GM20000 (cell line): ENCODE measurements around the gene ECT2L.

Experiments used
- DNase-seq: peaks from one replicate; pipeline ENCODE4 v3.0.0; 2012; ENCODE audit warnings: low spot score
- CTCF ChIP-seq: IDR thresholded peaks from 2 replicates; pipeline ENCODE4 v1.5.1; 2012; ENCODE audit warnings: mild to moderate bottlenecking, control low read depth; ENCODE audit errors: extremely low read depth, missing control alignments

ECT2L gene

GRCh38 chr6:138885156-138885819 lies 89.4 kb downstream of the ECT2L start:
- no peak for TF ChIP-seq CTCF
- no peak for DNase-seq

- no peak for DNase-seq
- TF ChIP-seq CTCF: no peak
Measured at GRCh38 chr6:138891255-138891986, 95.5 kb downstream of the ECT2L start.

- no peak for DNase-seq
- no peak for TF ChIP-seq CTCF
Measured at GRCh38 chr6:138896104-138896756, 100.3 kb downstream of the ECT2L start.

- no peak for TF ChIP-seq CTCF
- DNase-seq: no peak
Measured at GRCh38 chr6:138897031-138897430, 101.1 kb downstream of the ECT2L start.

- no peak for DNase-seq
- no peak for TF ChIP-seq CTCF
Measured at GRCh38 chr6:138907167-138907566, 111.3 kb downstream of the ECT2L start.

- DNase-seq: no peak
- no peak for TF ChIP-seq CTCF
Measured at GRCh38 chr6:138909511-138909910, 113.6 kb downstream of the ECT2L start.

- no peak for DNase-seq
- TF ChIP-seq CTCF: no peak
Measured at GRCh38 chr6:138909975-138910374, 114.1 kb downstream of the ECT2L start.
